ENCODE measurements around the gene SAFB2.

GRCh38 chr19:5537870-5538269 is 84.7 kb downstream of the SAFB2 start:
- no peak for TF ChIP-seq TAF1 (IDR thresholded peaks at IDR 0.05; ENCODE audit: low read depth)
- TF ChIP-seq CEBPB (IDR thresholded peaks at IDR 0.05): no peak
- TF ChIP-seq EP300 (IDR thresholded peaks at IDR 0.05; ENCODE audit: borderline replicate concordance): no peak
- no peak for TF ChIP-seq YY1 (IDR thresholded peaks at IDR 0.05; ENCODE audit: low read depth)
- no peak for TF ChIP-seq CREB1 (IDR thresholded peaks at IDR 0.05; ENCODE audit: low read depth)
- TF ChIP-seq USF1 (IDR thresholded peaks at IDR 0.05): no peak
- TF ChIP-seq REST (IDR thresholded peaks at IDR 0.05; ENCODE audit: low read depth): no peak

Measured in Ishikawa (cell line).